GM21528 (cell line): Measurements from ENCODE around the gene ZBTB37.
"Not testable (repeated sequence)": the region's sequence is repeated elsewhere in the genome, so short reads cannot be mapped to it uniquely, and the experiment has no call there.

Source experiments
- ATAC-seq: cut with Tn5 transposase; IDR thresholded peaks from one replicate; pipeline ENCODE4 v1.9.1; 2021; ENCODE audit warnings: mild to moderate bottlenecking, moderate library complexity; ENCODE audit not compliant: unreplicated experiment, low FRiP score

The ZBTB37 gene

GRCh38 chr1:173900427-173900826, 32.2 kb downstream of the ZBTB37 start:
- no peak for ATAC-seq

- no peak for ATAC-seq
Measured at GRCh38 chr1:173900992-173901391, 32.8 kb downstream of the ZBTB37 start.

GRCh38 chr1:173903827-173904531, 35.8 kb downstream of the ZBTB37 start:
- ATAC-seq = no peak

DNA sequence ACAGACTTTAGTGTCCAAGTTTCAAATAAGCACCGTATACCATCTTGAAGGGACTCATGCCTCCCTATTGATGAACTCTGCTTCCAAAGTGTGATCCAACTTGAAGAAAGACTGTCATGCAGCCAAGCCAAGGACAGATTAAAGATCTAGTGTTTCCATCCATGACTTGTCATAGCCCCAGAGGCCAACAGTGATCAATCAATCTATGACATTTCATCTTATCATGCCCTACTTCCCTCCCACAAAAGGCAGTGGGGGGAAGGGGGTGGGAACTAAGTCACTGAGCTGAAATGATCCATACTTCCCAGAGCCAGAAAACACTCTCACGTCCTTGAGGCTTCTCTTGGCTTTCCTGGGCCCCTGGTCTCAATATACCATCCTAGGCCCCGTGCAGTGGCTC, 44.9 kb downstream of the ZBTB37 start:
- no peak for ATAC-seq

DNA sequence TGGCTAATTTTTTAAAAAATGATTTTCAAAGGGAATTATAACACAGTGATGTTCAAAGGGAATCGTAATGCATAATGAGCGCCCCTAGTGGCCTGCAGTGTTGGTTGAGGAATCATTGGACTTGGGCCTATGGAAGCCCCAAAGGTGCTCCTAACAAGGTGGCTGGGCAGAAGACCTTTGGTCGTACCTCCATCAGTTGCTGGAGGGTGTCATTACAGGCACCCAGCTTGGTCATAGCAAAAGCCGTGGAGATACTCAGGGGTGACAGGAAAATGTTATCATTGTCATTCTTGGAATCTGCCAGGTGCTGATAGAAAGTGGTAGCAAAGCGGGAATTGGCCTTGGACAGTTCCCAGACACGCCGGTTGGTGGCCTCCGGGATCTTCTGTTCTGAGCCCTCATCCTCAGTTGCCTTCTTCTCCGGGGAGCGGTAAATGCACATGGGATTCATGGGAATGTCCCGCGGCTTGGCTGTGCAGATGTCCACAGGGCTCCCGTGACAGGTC, 46.2 kb downstream of the ZBTB37 start:
- ATAC-seq = no peak

GRCh38 chr1:173915596-173915995, 47.4 kb downstream of the ZBTB37 start:
- no peak for ATAC-seq

- no peak for ATAC-seq
Measured at GRCh38 chr1:173916667-173917066, 48.5 kb downstream of the ZBTB37 start.

DNA sequence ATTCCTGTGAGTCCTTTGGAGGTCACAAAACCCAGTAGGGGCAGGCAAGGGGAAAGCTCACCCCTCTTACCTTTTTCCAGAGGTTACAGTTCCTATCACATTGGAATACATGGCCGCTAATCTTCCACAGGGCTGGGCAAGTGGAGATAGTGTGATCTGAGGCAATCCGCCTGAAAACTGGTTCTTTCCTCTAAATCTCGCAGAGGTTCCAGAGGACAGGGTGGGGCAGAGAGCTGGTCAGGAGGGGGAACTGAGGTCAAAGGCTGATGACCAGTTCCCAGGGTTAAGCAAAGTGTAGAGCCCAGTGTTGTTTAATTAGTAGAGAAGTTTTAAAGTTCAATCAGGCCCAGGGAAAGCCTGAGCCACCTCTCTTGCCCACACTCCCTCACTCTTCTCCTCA, 49.0 kb downstream of the ZBTB37 start, which contains the start of gene SERPINC1:
TSS of gene SERPINC1 (minus strand) at position 179 of the 400 bp plus-strand sequence. CDS start at position 111, 68 bp downstream.
- ATAC-seq = no peak

GRCh38 chr1:173917635-173918493, 49.7 kb downstream of the ZBTB37 start:
- no peak for ATAC-seq

DNA sequence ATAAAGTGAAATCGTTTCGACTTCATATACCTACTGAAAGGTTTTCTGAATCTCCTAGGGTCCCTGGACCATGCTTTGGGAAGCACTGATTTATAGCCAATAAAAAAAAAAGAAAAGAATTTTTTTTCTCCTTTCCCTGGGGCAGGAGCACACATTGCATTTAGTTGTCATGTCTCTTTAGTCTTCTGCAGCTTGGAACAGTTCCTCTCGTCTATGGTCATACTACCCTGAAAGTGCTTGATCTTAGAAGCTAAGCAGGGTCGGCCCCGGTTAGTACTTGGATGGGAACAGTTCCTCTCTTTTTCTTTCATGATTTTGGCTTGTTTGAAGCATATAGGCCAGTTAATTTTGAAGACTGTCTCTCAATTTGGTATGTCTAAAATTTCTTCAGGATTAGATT, 52.7 kb downstream of the ZBTB37 start:
- no peak for ATAC-seq

DNA sequence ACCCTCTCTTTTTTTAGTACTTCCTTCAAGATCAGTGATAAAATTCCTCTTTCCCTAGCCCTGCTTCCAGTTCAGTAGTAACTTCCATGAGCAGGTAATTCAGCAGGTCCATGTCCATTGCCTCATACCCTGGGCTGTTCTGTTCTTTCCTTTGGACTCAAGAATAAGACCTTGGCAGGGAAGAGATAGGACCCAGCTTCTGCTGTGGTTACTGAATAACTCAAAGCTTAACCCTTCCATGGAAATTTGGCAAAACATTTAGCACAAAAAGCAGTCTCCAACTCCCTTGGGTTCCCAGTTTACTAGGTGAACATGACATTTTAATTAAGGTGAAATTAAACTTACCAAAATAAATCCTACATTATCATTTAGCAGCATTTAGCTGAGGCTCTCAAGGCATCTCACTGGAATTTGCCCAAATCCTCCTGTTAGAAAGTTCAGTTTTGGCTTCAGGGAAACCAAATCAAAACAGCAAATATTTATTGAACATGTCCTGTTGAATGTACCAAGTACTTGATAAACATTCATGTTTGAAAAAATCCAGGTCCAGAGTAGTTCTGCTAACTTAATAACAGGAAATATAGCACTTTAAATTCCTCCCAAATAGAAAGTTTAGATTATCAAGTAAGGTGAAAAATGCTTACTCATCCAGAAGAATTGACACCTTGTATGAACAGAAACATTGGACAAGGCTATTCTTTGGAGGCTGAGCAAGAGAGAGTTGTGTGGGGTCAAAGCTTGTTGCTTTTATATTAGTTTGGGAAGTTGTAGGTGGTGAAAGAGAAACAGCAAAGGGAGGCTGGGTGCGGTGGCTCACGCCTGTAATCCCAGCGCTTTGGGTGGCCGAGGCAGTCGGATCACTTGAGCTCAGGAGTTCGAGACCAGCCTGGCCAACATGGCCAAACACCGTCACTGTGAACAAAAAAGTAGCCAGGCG, 57.4 kb downstream of the ZBTB37 start:
- no peak for ATAC-seq

- ATAC-seq = not testable (repeated sequence)
Measured at GRCh38 chr1:173930541-173930940, 62.4 kb downstream of the ZBTB37 start.

- ATAC-seq = no peak
Measured at GRCh38 chr1:173934440-173934839, 66.3 kb downstream of the ZBTB37 start.

- no peak for ATAC-seq
Measured at GRCh38 chr1:173937062-173937461, 68.9 kb downstream of the ZBTB37 start.

DNA sequence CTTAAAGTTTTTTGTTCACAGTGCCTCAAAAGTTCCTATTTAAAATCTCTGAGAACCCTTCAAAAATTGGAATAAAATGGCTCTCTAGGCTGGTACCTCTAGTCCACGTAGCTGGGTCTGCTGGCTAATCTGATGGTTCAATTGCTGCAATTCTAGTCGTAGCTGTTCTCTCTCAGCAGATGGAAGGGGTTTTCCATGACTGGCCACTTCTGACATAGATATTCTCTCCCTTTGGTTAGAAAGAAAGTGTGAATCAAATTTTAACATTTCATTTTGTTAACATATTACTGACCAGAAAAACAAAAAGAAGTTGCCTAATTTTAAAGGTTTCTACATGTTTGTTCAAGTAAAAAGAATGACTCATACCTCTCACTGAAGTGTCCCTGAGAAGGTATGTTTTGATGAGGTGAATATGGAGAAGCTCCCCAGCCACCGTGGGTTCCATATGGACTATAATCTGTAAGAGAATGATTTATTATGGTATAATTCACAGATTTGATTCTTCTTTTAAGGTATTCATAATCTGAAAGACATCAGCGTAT, 78.3 kb downstream of the ZBTB37 start:
- ATAC-seq = no peak

- ATAC-seq = no peak
Measured at GRCh38 chr1:173948594-173948993, 80.4 kb downstream of the ZBTB37 start.
